Activated CD4-positive, alpha-beta memory T cell treated with anti-CD3 and anti-CD28 coated beads for 36 hours (primary cell): ENCODE data around the gene GPRC6A. TPM values are rescaled to one million over a fixed set of nuclear protein-coding genes. Genes with fewer than 3 reads are reported as not detected.

Experiments used
- CTCF ChIA-PET: fragments of 350-600 bp; sonication (Branson Sonifier 250); formaldehyde crosslinking; loops from one replicate; lab custom pipeline; 2021; ENCODE audit warnings: antibody characterized with exemption, inconsistent platforms; lab: Charles Lee
- POLR2A ChIA-PET: fragments of 350-600 bp; sonication (Branson Sonifier 250); formaldehyde crosslinking; loops from one replicate; lab custom pipeline; 2021; ENCODE audit warnings: antibody characterized with exemption; lab: Charles Lee
- DNase-seq: peaks from one replicate; pipeline ENCODE4 v3.0.0-alpha.2; 2020
- H3K27ac Mint-ChIP-seq: one replicate; pipeline ENCODE4 v1.8.0; 2021; ENCODE audit warnings: mixed read lengths
- H3K27me3 Mint-ChIP-seq: one replicate; pipeline ENCODE4 v1.8.0; 2021; ENCODE audit warnings: mixed read lengths
- H3K36me3 Mint-ChIP-seq: one replicate; pipeline ENCODE4 v1.8.0; 2021; ENCODE audit warnings: mixed read lengths
- H3K4me1 Mint-ChIP-seq: one replicate; pipeline ENCODE4 v1.8.0; 2021; ENCODE audit warnings: low read depth, mixed read lengths
- H3K4me3 Mint-ChIP-seq: one replicate; pipeline ENCODE4 v1.8.0; 2021; ENCODE audit warnings: mild to moderate bottlenecking, mixed read lengths
- H3K9me3 Mint-ChIP-seq: one replicate; pipeline ENCODE4 v1.8.0; 2021; ENCODE audit warnings: mixed read lengths
- intact Hi-C: fragments of 100-400 bp; cut with micrococcal nuclease; formaldehyde crosslinking; loops from one replicate; pipeline ENCODE4 v1.15.1; 2023
- total RNA-seq, 2 experiments: library from RNA; stranded (reverse); gene quantifications; one replicate each; pipeline ENCODE4 v1.2.3, GENCODE V29; 2021

GPRC6A gene, protein sequence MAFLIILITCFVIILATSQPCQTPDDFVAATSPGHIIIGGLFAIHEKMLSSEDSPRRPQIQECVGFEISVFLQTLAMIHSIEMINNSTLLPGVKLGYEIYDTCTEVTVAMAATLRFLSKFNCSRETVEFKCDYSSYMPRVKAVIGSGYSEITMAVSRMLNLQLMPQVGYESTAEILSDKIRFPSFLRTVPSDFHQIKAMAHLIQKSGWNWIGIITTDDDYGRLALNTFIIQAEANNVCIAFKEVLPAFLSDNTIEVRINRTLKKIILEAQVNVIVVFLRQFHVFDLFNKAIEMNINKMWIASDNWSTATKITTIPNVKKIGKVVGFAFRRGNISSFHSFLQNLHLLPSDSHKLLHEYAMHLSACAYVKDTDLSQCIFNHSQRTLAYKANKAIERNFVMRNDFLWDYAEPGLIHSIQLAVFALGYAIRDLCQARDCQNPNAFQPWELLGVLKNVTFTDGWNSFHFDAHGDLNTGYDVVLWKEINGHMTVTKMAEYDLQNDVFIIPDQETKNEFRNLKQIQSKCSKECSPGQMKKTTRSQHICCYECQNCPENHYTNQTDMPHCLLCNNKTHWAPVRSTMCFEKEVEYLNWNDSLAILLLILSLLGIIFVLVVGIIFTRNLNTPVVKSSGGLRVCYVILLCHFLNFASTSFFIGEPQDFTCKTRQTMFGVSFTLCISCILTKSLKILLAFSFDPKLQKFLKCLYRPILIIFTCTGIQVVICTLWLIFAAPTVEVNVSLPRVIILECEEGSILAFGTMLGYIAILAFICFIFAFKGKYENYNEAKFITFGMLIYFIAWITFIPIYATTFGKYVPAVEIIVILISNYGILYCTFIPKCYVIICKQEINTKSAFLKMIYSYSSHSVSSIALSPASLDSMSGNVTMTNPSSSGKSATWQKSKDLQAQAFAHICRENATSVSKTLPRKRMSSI
- total RNA-seq = not detected

DNA sequence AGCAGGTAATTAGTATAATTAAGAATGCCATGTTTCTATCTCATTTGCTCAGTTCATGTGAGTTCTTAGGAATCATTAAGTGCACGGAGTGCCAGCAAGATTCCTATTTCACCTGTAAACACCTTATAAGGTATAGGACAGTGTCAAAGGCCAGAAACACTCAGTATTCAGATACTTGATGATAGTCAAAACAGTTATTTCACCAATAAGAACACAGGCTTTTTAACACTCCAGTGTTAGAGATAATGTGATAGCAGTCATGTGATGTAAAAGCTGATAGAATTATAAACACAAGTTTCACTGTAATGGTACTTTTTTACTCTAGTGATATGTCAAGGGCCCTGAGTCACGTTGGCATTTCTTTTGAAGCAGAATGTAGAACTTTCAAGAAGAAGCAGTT, at the start of gene GPRC6A:
TSS of gene GPRC6A (minus strand) at position 101 of the 400 bp plus-strand sequence. CDS start at position 31, 70 bp downstream.
- H3K27ac Mint-ChIP-seq = no peak within 1 kb of the TSS
- H3K36me3 Mint-ChIP-seq = no peaks in the 10 kb centered on the region
- H3K9me3 Mint-ChIP-seq = no peaks in the 10 kb centered on the region
- no peak for DNase-seq
- ChIA-PET CTCF (no interaction called here), POLR2A (no interaction called here)
- H3K4me3 Mint-ChIP-seq = no peak within 1 kb of the TSS
- intact Hi-C loops = no loop called here
- no peaks in the 10 kb centered on the region for H3K27me3 Mint-ChIP-seq
- no peaks in the 10 kb centered on the region for H3K4me1 Mint-ChIP-seq

DNA sequence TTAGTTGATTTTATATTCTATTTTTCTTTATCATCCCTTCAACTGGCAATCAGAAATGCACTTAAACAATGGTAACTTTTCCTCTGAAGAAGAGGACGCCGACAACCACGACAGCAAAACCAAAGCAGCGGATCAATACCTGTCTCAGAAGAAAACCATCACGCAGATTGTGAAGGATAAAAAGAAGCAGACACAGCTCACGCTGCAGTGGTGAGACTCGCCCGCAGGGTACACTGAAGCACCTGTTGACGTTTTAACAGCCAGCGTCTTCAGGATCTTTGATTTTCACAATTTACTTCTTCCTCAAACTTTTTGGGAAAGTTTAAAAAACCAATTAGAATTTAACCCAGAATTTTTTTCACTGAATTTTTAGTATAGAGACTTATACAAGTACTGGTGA, 48.9 kb upstream of the GPRC6A start:
- Mint-ChIP-seq H3K36me3 (no peaks in the 10 kb centered on the region), H3K27me3 (peaks cover 26% of the 10 kb centered on the region), H3K4me1 (peaks cover 8% of the 10 kb centered on the region), H3K9me3 (no peaks in the 10 kb centered on the region), H3K27ac (no peak overlapping the region), H3K4me3 (no peak overlapping the region)
- ChIA-PET POLR2A (no interaction called here), CTCF (interaction anchor here (0.9 kb wide), 1 partner anchor 92 kb away, joined by 3 read pairs; no protein-coding TSS in a partner anchor)
- no peak for DNase-seq
- intact Hi-C loops = no loop called here

DNA sequence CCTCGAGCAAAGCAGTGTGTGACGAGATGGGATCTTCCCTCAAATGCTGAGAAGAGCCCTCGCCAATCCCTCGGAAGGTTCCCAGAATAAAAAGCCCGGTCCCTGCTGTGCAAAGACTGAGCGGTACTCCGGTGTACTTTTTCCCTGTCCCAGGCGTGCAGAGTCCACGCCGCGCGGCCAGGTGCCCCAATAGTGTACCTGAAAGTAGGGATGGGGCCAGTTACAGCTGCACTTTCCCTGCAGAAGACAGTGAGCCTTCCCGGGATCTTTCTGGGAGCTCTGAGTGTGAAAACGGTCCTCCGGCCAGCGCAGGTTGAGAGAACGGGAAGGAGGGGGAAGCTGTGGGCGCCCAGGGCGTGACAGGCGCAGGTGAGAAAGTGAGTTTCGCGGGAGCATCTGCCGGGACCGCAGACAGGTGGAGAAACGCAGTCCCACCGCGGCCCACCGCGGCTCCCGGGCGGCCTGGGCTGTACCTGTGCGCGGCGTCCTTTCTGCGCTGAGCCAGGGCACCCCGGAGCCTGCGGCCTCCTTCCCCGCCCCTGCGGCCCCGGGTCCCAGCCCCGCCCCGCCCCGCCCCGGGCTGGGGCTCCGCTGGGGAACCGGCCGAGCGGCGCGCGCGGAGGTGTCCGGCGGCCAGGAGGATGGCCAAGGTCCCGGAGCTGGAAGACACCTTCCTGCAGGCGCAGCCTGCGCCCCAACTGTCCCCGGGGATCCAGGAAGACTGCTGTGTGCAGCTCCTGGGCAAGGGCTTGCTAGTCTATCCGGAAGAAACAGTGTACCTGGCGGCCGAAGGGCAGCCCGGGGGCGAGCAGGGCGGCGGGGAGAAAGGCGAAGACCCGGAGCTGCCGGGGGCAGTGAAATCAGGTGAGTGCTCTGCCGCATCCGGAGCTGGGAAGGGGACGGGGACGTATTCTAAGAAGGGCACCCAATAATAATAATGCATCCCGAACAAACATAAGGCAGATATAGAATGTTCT, 48.0 kb upstream of the GPRC6A start, which contains the start of gene RFX6:
TSS of gene RFX6 (plus strand) at position 608 of the 977 bp plus-strand sequence. CDS start at position 642, 34 bp downstream.
- H3K4me1 Mint-ChIP-seq = peaks cover 8% of the 10 kb centered on the region
- no peak within 1 kb of the TSS for H3K27ac Mint-ChIP-seq
- no peak within 1 kb of the TSS for H3K4me3 Mint-ChIP-seq
- ChIA-PET CTCF (interaction anchor here (0.9 kb wide), 1 partner anchor 93 kb away, joined by 3 read pairs; no protein-coding TSS in a partner anchor), POLR2A (no interaction called here)
- intact Hi-C loops = no loop called here
- H3K9me3 Mint-ChIP-seq = no peaks in the 10 kb centered on the region
- DNase-seq = no peak
- peaks cover 26% of the 10 kb centered on the region for H3K27me3 Mint-ChIP-seq
- no peaks in the 10 kb centered on the region for H3K36me3 Mint-ChIP-seq

DNA sequence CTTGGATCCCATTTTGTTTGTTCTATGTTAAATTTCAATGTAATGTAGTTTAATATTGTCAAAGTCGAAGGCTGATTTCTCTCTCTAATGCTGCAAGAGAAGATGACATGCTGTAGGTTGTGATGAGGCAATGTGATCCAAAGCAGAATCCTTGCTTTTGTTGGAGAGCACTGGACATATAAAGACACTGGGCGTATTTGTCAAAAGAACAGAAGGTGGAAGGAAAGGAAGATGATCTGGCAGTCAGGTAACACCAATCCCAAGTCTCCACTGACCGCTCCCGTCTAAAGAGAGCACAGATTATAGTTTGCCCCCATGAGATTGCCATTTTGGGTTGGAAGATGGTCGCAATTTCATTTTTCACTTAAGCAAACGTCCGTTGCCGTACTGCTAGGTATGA, 47.2 kb upstream of the GPRC6A start:
- no peak overlapping the region for H3K27ac Mint-ChIP-seq
- H3K36me3 Mint-ChIP-seq = no peaks in the 10 kb centered on the region
- no peaks in the 10 kb centered on the region for H3K9me3 Mint-ChIP-seq
- H3K4me1 Mint-ChIP-seq = peaks cover 8% of the 10 kb centered on the region
- DNase-seq = no peak
- H3K27me3 Mint-ChIP-seq = peaks cover 26% of the 10 kb centered on the region
- intact Hi-C loops = no loop called here
- H3K4me3 Mint-ChIP-seq = no peak overlapping the region
- ChIA-PET POLR2A (no interaction called here), CTCF (no interaction called here)

DNA sequence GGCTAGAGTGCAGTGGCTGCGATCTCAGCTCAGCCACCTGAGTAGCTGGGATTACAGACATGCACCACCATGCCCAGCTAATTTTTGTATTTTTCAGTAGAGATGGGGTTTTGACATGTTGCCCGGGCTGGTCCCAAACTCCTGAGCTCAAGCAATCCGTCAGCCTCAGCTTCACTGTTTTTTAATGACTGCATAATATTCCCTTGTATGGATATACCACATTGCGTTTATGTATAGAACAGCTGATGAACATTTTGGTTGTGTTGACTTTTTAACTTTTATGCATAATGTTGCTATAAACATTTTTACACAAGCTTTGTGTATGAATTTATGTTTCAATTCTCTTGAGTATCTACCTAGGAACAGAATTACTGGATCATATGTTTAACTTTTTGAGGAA, 43.9 kb upstream of the GPRC6A start:
- CTCF ChIA-PET = no interaction called here
- no peaks in the 10 kb centered on the region for H3K9me3 Mint-ChIP-seq
- POLR2A ChIA-PET = no interaction called here
- H3K27me3 Mint-ChIP-seq = peaks cover 22% of the 10 kb centered on the region
- intact Hi-C loops = no loop called here
- H3K27ac Mint-ChIP-seq = no peak overlapping the region
- no peak for DNase-seq
- no peaks in the 10 kb centered on the region for H3K36me3 Mint-ChIP-seq
- H3K4me3 Mint-ChIP-seq = no peak overlapping the region
- peaks cover 8% of the 10 kb centered on the region for H3K4me1 Mint-ChIP-seq

DNA sequence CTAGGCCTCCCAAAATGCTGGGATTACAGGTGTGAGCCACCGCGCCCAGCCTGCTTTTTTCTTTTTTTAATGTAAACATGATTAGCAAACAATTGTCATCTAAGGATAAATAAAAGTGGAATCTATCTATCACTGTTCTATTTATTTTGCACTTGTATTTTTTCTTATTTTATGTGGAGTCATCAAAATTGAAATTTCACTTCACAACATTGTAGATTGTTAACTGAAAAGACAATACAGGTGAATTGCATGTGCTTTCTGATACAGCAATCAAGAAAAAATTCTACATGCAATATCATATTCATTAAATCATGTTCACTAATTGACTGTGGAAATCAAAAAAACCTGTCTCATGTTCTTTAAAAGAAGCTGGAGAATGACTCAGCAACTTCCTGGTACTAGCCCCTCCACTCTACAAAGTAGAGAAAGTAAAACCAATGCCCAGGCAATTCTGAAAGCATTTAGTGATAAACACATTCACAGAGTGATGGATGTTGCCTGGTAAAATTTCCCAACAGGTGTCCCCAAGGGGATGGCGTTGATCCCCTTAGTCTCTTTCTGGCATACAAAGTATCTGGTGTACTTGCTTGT, 37.5 kb upstream of the GPRC6A start:
- H3K36me3 Mint-ChIP-seq = no peaks in the 10 kb centered on the region

DNA sequence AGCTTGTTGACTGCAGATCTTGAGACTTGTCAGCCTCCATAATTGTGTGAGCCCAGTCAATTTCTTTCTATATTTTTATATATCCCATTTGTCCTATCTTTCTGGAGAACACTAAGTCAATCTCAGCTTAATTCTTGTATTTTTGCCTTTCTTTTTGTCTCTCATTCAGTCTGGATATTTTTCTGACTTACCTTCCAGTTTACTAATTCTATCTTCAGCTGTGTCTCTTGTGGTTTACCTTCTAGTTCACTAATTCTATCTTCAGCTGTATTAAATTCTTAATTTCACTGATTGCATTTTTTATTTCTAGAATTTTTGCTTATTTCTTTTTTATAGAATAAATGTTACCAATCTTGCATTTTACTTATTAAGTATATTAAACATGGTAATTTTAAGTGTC, 30.4 kb upstream of the GPRC6A start:
- intact Hi-C loops = no loop called here
- no peak for DNase-seq
- H3K36me3 Mint-ChIP-seq = no peaks in the 10 kb centered on the region
- no peaks in the 10 kb centered on the region for H3K4me1 Mint-ChIP-seq
- H3K27ac Mint-ChIP-seq = no peak overlapping the region
- ChIA-PET POLR2A (no interaction called here), CTCF (no interaction called here)
- no peak overlapping the region for H3K4me3 Mint-ChIP-seq
- H3K27me3 Mint-ChIP-seq = no peaks in the 10 kb centered on the region
- H3K9me3 Mint-ChIP-seq = peaks cover 20% of the 10 kb centered on the region

More for the DNA sequence above, 37.5 kb upstream of the GPRC6A start:
- intact Hi-C loops = no loop called here
- H3K27me3 Mint-ChIP-seq = no peaks in the 10 kb centered on the region
- H3K9me3 Mint-ChIP-seq = no peaks in the 10 kb centered on the region
- no peak for DNase-seq
- no peaks in the 10 kb centered on the region for H3K4me1 Mint-ChIP-seq
- no peak overlapping the region for H3K4me3 Mint-ChIP-seq
- CTCF ChIA-PET = no interaction called here
- POLR2A ChIA-PET = no interaction called here
- no peak overlapping the region for H3K27ac Mint-ChIP-seq

DNA sequence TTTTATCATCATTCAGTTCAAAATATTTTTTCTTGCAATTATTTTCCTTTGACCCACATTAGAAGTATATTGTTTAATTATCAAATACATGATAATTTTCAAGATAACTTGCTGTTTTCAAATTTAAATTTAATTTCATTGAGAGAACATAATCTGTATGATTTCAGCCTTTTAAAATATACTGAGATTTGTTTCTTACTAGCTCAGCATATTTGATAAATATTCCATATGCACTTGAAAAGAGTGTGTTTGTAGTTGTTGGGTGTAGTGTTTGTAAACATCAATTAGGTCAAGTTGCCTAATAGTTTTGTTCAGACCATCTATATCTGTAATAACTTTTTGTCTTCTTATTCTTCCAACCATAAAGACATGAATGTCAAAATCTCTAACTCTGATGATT, 29.2 kb upstream of the GPRC6A start:
- ChIA-PET POLR2A (no interaction called here), CTCF (no interaction called here)
- Mint-ChIP-seq H3K27ac (no peak overlapping the region), H3K27me3 (no peaks in the 10 kb centered on the region), H3K4me3 (no peak overlapping the region), H3K4me1 (no peaks in the 10 kb centered on the region), H3K36me3 (no peaks in the 10 kb centered on the region), H3K9me3 (peaks cover 25% of the 10 kb centered on the region)
- DNase-seq = no peak
- intact Hi-C loops = no loop called here

DNA sequence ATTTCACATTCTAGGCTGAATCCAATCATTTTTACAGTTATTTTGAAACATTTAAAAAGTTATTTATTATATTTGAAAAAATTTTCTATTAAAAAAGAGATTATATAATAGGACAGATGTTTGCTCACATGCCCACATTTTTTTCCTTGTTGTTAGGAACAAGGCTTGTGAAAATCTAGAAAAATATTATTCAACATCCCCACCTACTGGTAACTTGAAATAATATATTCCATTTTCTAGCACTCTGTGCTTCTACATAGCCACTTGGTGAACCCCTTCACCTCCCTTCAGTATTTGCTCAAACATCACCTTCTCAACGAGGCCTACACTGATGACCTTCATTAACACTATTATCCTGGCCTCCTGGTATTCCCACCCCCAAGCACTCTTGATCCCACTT, 18.3 kb upstream of the GPRC6A start:
- ChIA-PET CTCF (interaction anchor here (0.8 to 1.0 kb wide), 2 partner anchors 65 to 67 kb away, joined by 3 read pairs; no protein-coding TSS in a partner anchor), POLR2A (no interaction called here)
- Mint-ChIP-seq H3K27ac (no peak overlapping the region), H3K27me3 (peaks cover 1% of the 10 kb centered on the region), H3K4me3 (no peak overlapping the region), H3K36me3 (no peaks in the 10 kb centered on the region), H3K9me3 (no peaks in the 10 kb centered on the region), H3K4me1 (no peaks in the 10 kb centered on the region)
- intact Hi-C loops = loop anchor here (1.0 to 10.0 kb wide), 2 partner anchors 272 to 311 kb away; partner anchors contain the start of gene RWDD1
- DNase-seq = no peak

DNA sequence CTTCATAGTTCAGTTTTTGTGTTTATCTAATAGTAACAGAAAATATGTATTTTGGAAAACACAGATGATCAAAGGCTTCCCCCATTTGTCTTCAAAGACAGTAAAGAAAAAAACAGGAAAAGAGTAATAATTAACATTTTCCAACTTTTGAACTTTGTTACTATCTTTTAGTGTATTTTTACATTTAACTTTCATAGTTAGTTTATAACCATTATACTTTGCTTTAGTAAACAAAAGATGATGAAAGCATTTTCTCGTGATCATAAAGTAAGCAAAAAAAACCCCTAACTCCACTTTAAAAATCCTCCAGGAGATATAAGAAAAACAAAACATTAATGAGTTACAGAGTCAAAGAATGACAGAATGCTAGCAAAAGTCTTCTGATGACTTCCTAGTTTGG, 13.6 kb upstream of the GPRC6A start:
- Mint-ChIP-seq H3K27me3 (no peaks in the 10 kb centered on the region), H3K4me1 (no peaks in the 10 kb centered on the region), H3K27ac (no peak overlapping the region), H3K36me3 (no peaks in the 10 kb centered on the region), H3K4me3 (no peak overlapping the region), H3K9me3 (no peaks in the 10 kb centered on the region)
- no peak for DNase-seq
- ChIA-PET CTCF (no interaction called here), POLR2A (no interaction called here)
- intact Hi-C loops = loop anchor here (10.0 kb wide), 1 partner anchor 268 kb away; the partner anchor contains the start of gene RWDD1

DNA sequence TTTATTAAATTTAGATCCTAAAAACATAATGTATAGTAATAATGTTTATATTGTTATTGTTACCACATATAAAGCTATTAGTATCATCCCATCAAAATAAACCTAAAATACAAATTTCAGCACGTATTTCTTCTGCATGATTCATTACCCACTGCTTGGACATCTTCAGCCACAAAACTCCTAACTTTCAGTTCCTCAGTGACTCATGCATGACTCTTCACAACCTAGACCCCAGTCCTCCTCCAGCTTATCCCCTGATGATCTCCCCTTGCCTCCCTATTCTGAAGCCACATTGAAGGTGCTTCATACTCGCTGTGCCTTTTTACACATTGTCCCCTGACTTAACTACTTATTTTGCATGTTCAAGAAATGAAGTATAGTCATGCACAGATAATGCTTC, 11.2 kb upstream of the GPRC6A start:
- Mint-ChIP-seq H3K36me3 (no peaks in the 10 kb centered on the region), H3K4me1 (no peaks in the 10 kb centered on the region), H3K27ac (no peak overlapping the region), H3K4me3 (no peak overlapping the region), H3K9me3 (no peaks in the 10 kb centered on the region), H3K27me3 (no peaks in the 10 kb centered on the region)
- DNase-seq = no peak
- CTCF ChIA-PET = no interaction called here
- intact Hi-C loops = loop anchor here (10.0 kb wide), 1 partner anchor 265 kb away; the partner anchor contains the start of gene RWDD1
- POLR2A ChIA-PET = no interaction called here
